SK-N-MC (cell line): ENCODE results near the gene SS18.

Experiments used
- EZH2 ChIP-seq: fragments of 200-600 bp; sonication (generic); IDR thresholded peaks from one replicate; pipeline ENCODE4 v1.6.1; 2017; ENCODE audit warnings: antibody characterized with exemption
- FOXP2 ChIP-seq: optimal IDR thresholded peaks from 2 replicates; pipeline ENCODE3; 2011; ENCODE audit warnings: mild to moderate bottlenecking, moderate library complexity; ENCODE audit not compliant: insufficient read depth; ENCODE audit errors: extremely low read length, control extremely low read depth

DNA sequence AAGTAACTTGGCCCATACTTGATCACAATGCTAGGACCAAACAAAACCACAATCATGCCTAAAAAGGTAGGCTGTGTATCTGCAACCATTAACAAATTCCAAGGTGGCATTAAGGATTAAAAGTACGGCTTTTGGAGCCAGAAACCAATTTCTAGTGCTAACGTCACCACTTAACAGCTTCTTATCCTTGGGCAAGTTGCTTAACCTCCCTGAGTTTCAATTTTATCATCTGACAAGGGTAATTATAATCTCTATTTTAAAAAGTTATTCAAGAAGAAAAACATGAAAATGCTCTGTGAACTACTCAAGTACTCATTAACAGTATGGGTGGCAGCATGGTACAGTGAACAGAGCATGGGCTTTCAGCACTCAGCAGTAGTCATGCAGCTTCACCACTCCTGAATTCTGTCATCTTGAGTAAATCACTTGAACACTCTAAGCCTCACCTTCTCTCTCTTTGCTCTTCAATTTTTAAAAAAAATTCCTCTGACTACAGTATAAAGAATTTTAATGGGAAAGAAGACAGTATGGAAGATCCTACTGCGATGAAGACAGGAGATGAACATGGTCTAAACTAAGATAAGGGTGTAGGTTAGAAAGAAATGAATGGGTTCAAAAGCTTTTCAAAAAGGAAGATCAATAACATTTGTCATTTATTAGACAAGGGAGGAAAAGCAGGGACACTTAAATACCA, 69.2 kb downstream of the SS18 start:
- TF ChIP-seq EZH2 = no peak
- TF ChIP-seq FOXP2 = no peak
